Parathyroid adenoma (tissue), 2 donors: ENCODE measurements around the gene PTGER3.

Source experiments
- H2AFZ ChIP-seq: fragments of 300-600 bp; sonication (generic); one replicate; pipeline ENCODE4 v1.7.0; 2017; ENCODE audit warnings: antibody characterized with exemption, mild to moderate bottlenecking
- H3K27ac ChIP-seq: fragments of 300-600 bp; sonication (generic); one replicate; pipeline ENCODE4 v1.7.0; 2017
- H3K27me3 ChIP-seq: fragments of 300-600 bp; sonication (generic); one replicate; pipeline ENCODE4 v1.7.0; 2017; ENCODE audit warnings: low read length; ENCODE audit not compliant: control insufficient read depth, insufficient read depth
- H3K36me3 ChIP-seq: fragments of 300-600 bp; sonication (generic); one replicate; pipeline ENCODE4 v1.7.0; 2017; ENCODE audit warnings: low read length; ENCODE audit not compliant: control insufficient read depth, insufficient read depth
- H3K4me1 ChIP-seq: fragments of 300-600 bp; sonication (generic); one replicate; pipeline ENCODE4 v1.7.0; 2017; ENCODE audit warnings: control low read depth
- H3K4me2 ChIP-seq: fragments of 300-600 bp; sonication (generic); one replicate; pipeline ENCODE4 v1.7.0; 2017; ENCODE audit warnings: low read length
- H3K4me3 ChIP-seq: fragments of 300-600 bp; sonication (generic); one replicate; pipeline ENCODE4 v1.7.0; 2017; ENCODE audit warnings: low read depth, low read length
- H3K79me2 ChIP-seq: fragments of 300-600 bp; sonication (generic); one replicate; pipeline ENCODE4 v1.7.0; 2017; ENCODE audit warnings: control low read depth
- H3K9ac ChIP-seq: fragments of 300-600 bp; sonication (generic); one replicate; pipeline ENCODE4 v1.7.0; 2017; ENCODE audit warnings: mild to moderate bottlenecking
- H3K9me3 ChIP-seq: fragments of 300-600 bp; sonication (generic); one replicate; pipeline ENCODE4 v1.7.0; 2017; ENCODE audit warnings: low read length; ENCODE audit not compliant: control insufficient read depth
- TF ChIP-seq, protein P1 (sequence below): fragments of 300-600 bp; sonication (generic); IDR thresholded peaks from one replicate; pipeline ENCODE4 v1.7.0; 2017; ENCODE audit warnings: antibody characterized with exemption, mild to moderate bottlenecking
- donor health status: primary hyperparathyroidism.

PTGER3 gene

DNA sequence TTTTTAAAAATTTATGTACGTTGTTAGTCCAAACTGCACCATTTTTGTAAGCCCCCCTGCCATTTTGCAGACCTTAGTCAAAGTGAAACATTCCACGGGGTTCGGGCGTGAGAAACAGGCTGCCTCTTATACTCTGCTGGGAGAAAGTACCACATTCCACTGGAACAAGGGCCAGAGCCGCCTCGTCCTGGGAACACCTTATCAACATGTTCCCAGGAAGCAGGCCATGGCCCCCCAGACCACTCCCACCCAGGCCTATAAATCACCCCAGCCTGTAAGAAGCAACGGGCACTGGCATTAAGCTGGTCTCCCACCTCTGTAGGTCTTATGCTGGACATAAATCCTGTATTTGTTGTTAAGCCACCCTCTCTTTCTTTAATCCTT is 34.1 kb upstream of the PTGER3 start:
- H3K9me3 ChIP-seq = no peaks in the 10 kb centered on the region
- no peaks in the 10 kb centered on the region for H3K36me3 ChIP-seq
- H2AFZ ChIP-seq = peak overlapping the region; percentile 89
- peak overlapping the region; percentile 57 for H3K4me2 ChIP-seq
- peaks cover 6% of the 10 kb centered on the region for H3K79me2 ChIP-seq
- H3K4me1 ChIP-seq = peaks cover 5% of the 10 kb centered on the region
- TF ChIP-seq, protein P1, sequence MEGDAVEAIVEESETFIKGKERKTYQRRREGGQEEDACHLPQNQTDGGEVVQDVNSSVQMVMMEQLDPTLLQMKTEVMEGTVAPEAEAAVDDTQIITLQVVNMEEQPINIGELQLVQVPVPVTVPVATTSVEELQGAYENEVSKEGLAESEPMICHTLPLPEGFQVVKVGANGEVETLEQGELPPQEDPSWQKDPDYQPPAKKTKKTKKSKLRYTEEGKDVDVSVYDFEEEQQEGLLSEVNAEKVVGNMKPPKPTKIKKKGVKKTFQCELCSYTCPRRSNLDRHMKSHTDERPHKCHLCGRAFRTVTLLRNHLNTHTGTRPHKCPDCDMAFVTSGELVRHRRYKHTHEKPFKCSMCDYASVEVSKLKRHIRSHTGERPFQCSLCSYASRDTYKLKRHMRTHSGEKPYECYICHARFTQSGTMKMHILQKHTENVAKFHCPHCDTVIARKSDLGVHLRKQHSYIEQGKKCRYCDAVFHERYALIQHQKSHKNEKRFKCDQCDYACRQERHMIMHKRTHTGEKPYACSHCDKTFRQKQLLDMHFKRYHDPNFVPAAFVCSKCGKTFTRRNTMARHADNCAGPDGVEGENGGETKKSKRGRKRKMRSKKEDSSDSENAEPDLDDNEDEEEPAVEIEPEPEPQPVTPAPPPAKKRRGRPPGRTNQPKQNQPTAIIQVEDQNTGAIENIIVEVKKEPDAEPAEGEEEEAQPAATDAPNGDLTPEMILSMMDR = no peak
- H3K27ac ChIP-seq = no peak overlapping the region
- H3K4me3 ChIP-seq = peak overlapping the region; percentile 85
- no peak overlapping the region for H3K9ac ChIP-seq
- no peaks in the 10 kb centered on the region for H3K27me3 ChIP-seq

DNA sequence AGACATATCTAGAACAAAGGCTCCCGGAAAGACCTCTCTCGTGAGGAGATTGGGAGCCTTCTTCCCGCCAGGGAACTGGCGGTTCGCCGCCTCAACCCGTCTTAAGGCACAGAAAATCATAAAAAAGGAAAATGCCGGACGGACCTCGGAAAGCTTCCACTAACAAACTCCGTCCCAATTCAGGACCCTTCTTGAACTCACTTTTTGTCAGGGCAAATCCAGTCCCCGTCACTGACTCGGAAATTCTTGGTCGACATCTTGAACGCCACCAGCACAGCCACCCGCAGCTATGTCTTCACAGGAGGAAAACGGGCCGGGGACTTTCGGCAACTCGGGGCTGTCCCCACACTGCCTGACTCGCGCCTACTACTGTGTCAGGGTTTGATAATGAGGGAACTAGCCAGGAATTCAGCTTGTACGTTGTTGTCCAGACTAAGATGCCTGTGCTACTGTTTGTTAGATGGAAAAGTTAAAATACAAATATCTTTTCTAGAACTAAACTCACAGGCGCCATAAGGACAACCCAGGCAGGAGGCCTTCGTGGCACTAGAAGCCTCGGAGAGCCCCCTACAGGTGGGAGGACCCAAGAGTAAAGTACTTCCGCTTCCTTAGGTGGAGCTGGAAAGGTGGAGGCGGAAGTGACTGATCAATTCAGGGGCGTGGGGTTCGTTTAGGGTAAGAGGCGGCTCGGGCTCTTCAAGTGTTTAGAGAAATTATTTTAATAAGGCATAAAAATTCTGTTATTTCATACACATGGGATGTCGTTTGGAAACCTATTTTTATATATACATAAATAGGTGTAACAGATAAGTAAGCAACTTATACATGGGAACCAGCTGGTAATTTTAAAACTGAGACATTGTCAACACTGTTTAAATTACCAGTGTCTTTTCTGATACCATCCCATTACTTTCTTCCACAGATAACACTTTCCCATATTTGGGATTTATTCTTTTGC is 33.4 kb upstream of the PTGER3 start, which contains the start of gene ZRANB2:
ZRANB2 (minus strand) TSS at position 297 of the 958 bp plus-strand sequence; CDS start at position 257, 40 bp downstream.
- Histone ChIP-seq H3K27me3 (no peaks in the 10 kb centered on the region), H3K27ac (peak within 1 kb of the TSS; percentile 94), H3K4me1 (peaks cover 5% of the 10 kb centered on the region), H3K4me3 (peak within 1 kb of the TSS; percentile 85), H3K4me2 (peak within 1 kb of the TSS; percentile 57), H3K9ac (peak within 1 kb of the TSS; percentile 88), H3K79me2 (peaks cover 6% of the 10 kb centered on the region), H3K9me3 (no peaks in the 10 kb centered on the region), H3K36me3 (no peaks in the 10 kb centered on the region), H2AFZ (peak within 1 kb of the TSS; percentile 89)
- TF ChIP-seq, protein P1 = peak; percentile 66

DNA sequence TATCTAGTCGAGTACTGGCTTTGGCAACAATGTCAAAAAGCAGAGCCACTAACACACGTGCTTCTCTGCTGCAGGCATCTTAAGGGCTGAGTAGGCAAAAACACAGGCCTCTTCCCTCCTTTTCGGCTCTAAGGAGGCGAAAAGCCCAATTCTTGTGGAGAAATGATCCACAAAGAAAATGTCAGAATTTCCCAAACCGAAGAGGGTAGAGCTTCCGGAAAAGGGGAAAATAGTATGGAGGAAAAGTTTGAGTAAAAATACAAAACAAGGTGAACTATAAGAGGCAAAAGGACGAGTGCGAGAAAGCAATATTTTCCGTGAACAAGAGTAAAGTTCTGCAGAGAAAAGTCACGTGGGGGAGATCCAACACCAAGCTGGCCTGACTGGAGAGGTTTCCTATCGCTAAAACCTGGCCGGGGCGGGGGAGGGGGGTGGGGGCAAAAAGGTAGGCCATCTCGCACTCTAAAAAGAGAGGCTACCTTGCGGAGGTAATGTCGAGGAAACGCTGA is 32.7 kb upstream of the PTGER3 start:
- peaks cover 6% of the 10 kb centered on the region for H3K79me2 ChIP-seq
- peak overlapping the region; percentile 57 for H3K4me2 ChIP-seq
- H2AFZ ChIP-seq = peak overlapping the region; percentile 89
- H3K9ac ChIP-seq = peak overlapping the region; percentile 88
- TF ChIP-seq, protein P1 = no peak
- H3K27me3 ChIP-seq = no peaks in the 10 kb centered on the region
- peak overlapping the region; percentile 85 for H3K4me3 ChIP-seq
- peak overlapping the region; percentile 94 for H3K27ac ChIP-seq
- H3K9me3 ChIP-seq = no peaks in the 10 kb centered on the region
- H3K36me3 ChIP-seq = no peaks in the 10 kb centered on the region
- peaks cover 5% of the 10 kb centered on the region for H3K4me1 ChIP-seq

DNA sequence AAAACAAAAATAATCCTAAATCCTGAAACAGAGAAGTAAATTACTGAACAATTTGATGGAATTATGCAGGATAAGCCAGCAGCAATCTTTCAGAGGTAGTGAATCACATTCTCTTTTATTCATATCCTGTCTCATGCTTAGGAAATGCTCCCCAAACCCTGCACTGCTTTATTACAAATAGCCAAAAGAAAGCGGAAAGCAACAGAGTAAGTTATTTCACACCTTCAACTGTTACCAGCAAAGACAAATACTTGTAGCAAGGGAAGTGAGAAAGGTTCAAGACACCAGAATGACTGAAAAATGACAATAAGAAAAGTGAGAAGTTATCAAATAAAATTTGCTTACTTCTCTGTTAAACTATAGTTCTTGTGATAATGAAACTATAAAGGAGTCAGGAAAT is 27.1 kb upstream of the PTGER3 start:
- Histone ChIP-seq H2AFZ (no peak overlapping the region), H3K9me3 (no peaks in the 10 kb centered on the region), H3K27me3 (no peaks in the 10 kb centered on the region), H3K4me3 (no peak overlapping the region), H3K4me1 (peaks cover 5% of the 10 kb centered on the region), H3K9ac (no peak overlapping the region), H3K36me3 (no peaks in the 10 kb centered on the region), H3K27ac (no peak overlapping the region), H3K79me2 (peaks cover 4% of the 10 kb centered on the region), H3K4me2 (no peak overlapping the region)
- TF ChIP-seq, protein P1 = no peak
